ENCODE data around the gene SARDH.

The SARDH gene

GRCh38 chr9:133763272-133764183 lies 25.4 kb upstream of the SARDH start:
- H3K27ac ChIP-seq (ENCODE audit: low read length) = no peak overlapping the region

GRCh38 chr9:133762488-133763271 lies 24.5 kb upstream of the SARDH start:
- Histone ChIP-seq H3K9ac (ENCODE audit: low read length) (no peak overlapping the region), H3K36me3 (ENCODE audit: control insufficient read depth, low read depth, low read length) (peaks cover 6% of the 10 kb centered on the region), H3K4me1 (ENCODE audit: control insufficient read depth, low read depth, low read length) (no peaks in the 10 kb centered on the region), H3K9me3 (ENCODE audit: control insufficient read depth, low read depth, low read length) (no peaks in the 10 kb centered on the region), H3K27ac (ENCODE audit: low read length) (no peak overlapping the region), H3K4me3 (ENCODE audit: low read length) (no peak overlapping the region), H3K27me3 (ENCODE audit: control insufficient read depth, insufficient read depth, low read length) (no peaks in the 10 kb centered on the region)

More at GRCh38 chr9:133763272-133764183, 25.4 kb upstream of the SARDH start:
- Histone ChIP-seq H3K4me1 (ENCODE audit: control insufficient read depth, low read depth, low read length) (no peaks in the 10 kb centered on the region), H3K9me3 (ENCODE audit: control insufficient read depth, low read depth, low read length) (no peaks in the 10 kb centered on the region), H3K27me3 (ENCODE audit: control insufficient read depth, insufficient read depth, low read length) (no peaks in the 10 kb centered on the region), H3K36me3 (ENCODE audit: control insufficient read depth, low read depth, low read length) (peaks cover 10% of the 10 kb centered on the region), H3K9ac (ENCODE audit: low read length) (no peak overlapping the region), H3K4me3 (ENCODE audit: low read length) (no peak overlapping the region)

GRCh38 chr9:133761641-133762248 lies 23.6 kb upstream of the SARDH start:
- no peaks in the 10 kb centered on the region for H3K9me3 ChIP-seq (ENCODE audit: control insufficient read depth, low read depth, low read length)
- H3K4me3 ChIP-seq (ENCODE audit: low read length) = no peak overlapping the region
- H3K27ac ChIP-seq (ENCODE audit: low read length) = no peak overlapping the region
- H3K36me3 ChIP-seq (ENCODE audit: control insufficient read depth, low read depth, low read length) = peaks cover 4% of the 10 kb centered on the region
- no peak overlapping the region for H3K9ac ChIP-seq (ENCODE audit: low read length)
- H3K4me1 ChIP-seq (ENCODE audit: control insufficient read depth, low read depth, low read length) = no peaks in the 10 kb centered on the region
- no peaks in the 10 kb centered on the region for H3K27me3 ChIP-seq (ENCODE audit: control insufficient read depth, insufficient read depth, low read length)

GRCh38 chr9:133760713-133761290 lies 22.6 kb upstream of the SARDH start:
- Histone ChIP-seq H3K36me3 (ENCODE audit: control insufficient read depth, low read depth, low read length) (peaks cover 4% of the 10 kb centered on the region), H3K27me3 (ENCODE audit: control insufficient read depth, insufficient read depth, low read length) (no peaks in the 10 kb centered on the region), H3K4me3 (ENCODE audit: low read length) (no peak overlapping the region), H3K4me1 (ENCODE audit: control insufficient read depth, low read depth, low read length) (no peaks in the 10 kb centered on the region), H3K27ac (ENCODE audit: low read length) (no peak overlapping the region), H3K9me3 (ENCODE audit: control insufficient read depth, low read depth, low read length) (no peaks in the 10 kb centered on the region), H3K9ac (ENCODE audit: low read length) (no peak overlapping the region)

GRCh38 chr9:133759946-133760345 lies 21.8 kb upstream of the SARDH start:
- Histone ChIP-seq H3K36me3 (ENCODE audit: control insufficient read depth, low read depth, low read length) (peaks cover 4% of the 10 kb centered on the region), H3K4me3 (ENCODE audit: low read length) (no peak overlapping the region), H3K27ac (ENCODE audit: low read length) (no peak overlapping the region), H3K9ac (ENCODE audit: low read length) (no peak overlapping the region), H3K27me3 (ENCODE audit: control insufficient read depth, insufficient read depth, low read length) (no peaks in the 10 kb centered on the region), H3K9me3 (ENCODE audit: control insufficient read depth, low read depth, low read length) (no peaks in the 10 kb centered on the region), H3K4me1 (ENCODE audit: control insufficient read depth, low read depth, low read length) (no peaks in the 10 kb centered on the region)

GRCh38 chr9:133759146-133759900 lies 21.2 kb upstream of the SARDH start:
- Histone ChIP-seq H3K36me3 (ENCODE audit: control insufficient read depth, low read depth, low read length) (peaks cover 4% of the 10 kb centered on the region), H3K9me3 (ENCODE audit: control insufficient read depth, low read depth, low read length) (no peaks in the 10 kb centered on the region), H3K27me3 (ENCODE audit: control insufficient read depth, insufficient read depth, low read length) (no peaks in the 10 kb centered on the region), H3K4me1 (ENCODE audit: control insufficient read depth, low read depth, low read length) (no peaks in the 10 kb centered on the region), H3K27ac (ENCODE audit: low read length) (no peak overlapping the region), H3K4me3 (ENCODE audit: low read length) (no peak overlapping the region), H3K9ac (ENCODE audit: low read length) (no peak overlapping the region)

GRCh38 chr9:133758228-133758627 lies 20.1 kb upstream of the SARDH start:
- no peaks in the 10 kb centered on the region for H3K36me3 ChIP-seq (ENCODE audit: control insufficient read depth, low read depth, low read length)
- H3K4me3 ChIP-seq (ENCODE audit: low read length) = no peak overlapping the region
- H3K9ac ChIP-seq (ENCODE audit: low read length) = no peak overlapping the region
- no peaks in the 10 kb centered on the region for H3K9me3 ChIP-seq (ENCODE audit: control insufficient read depth, low read depth, low read length)
- H3K4me1 ChIP-seq (ENCODE audit: control insufficient read depth, low read depth, low read length) = no peaks in the 10 kb centered on the region
- no peaks in the 10 kb centered on the region for H3K27me3 ChIP-seq (ENCODE audit: control insufficient read depth, insufficient read depth, low read length)
- no peak overlapping the region for H3K27ac ChIP-seq (ENCODE audit: low read length)

GRCh38 chr9:133754688-133755227 lies 16.6 kb upstream of the SARDH start:
- Histone ChIP-seq H3K9me3 (ENCODE audit: control insufficient read depth, low read depth, low read length) (no peaks in the 10 kb centered on the region), H3K27me3 (ENCODE audit: control insufficient read depth, insufficient read depth, low read length) (no peaks in the 10 kb centered on the region), H3K36me3 (ENCODE audit: control insufficient read depth, low read depth, low read length) (no peaks in the 10 kb centered on the region), H3K4me3 (ENCODE audit: low read length) (no peak overlapping the region), H3K27ac (ENCODE audit: low read length) (no peak overlapping the region), H3K4me1 (ENCODE audit: control insufficient read depth, low read depth, low read length) (no peaks in the 10 kb centered on the region), H3K9ac (ENCODE audit: low read length) (no peak overlapping the region)

- no peak overlapping the region for H3K27ac ChIP-seq (ENCODE audit: low read length)
- H3K9ac ChIP-seq (ENCODE audit: low read length) = no peak overlapping the region
- H3K27me3 ChIP-seq (ENCODE audit: control insufficient read depth, insufficient read depth, low read length) = no peaks in the 10 kb centered on the region
- H3K4me3 ChIP-seq (ENCODE audit: low read length) = no peak overlapping the region
- no peaks in the 10 kb centered on the region for H3K9me3 ChIP-seq (ENCODE audit: control insufficient read depth, low read depth, low read length)
- no peaks in the 10 kb centered on the region for H3K4me1 ChIP-seq (ENCODE audit: control insufficient read depth, low read depth, low read length)
- no peaks in the 10 kb centered on the region for H3K36me3 ChIP-seq (ENCODE audit: control insufficient read depth, low read depth, low read length)
Measured at GRCh38 chr9:133754187-133754586, 16.0 kb upstream of the SARDH start.

GRCh38 chr9:133752739-133753446 lies 14.7 kb upstream of the SARDH start:
- Histone ChIP-seq H3K4me3 (ENCODE audit: low read length) (no peak overlapping the region), H3K9ac (ENCODE audit: low read length) (no peak overlapping the region), H3K4me1 (ENCODE audit: control insufficient read depth, low read depth, low read length) (no peaks in the 10 kb centered on the region), H3K9me3 (ENCODE audit: control insufficient read depth, low read depth, low read length) (no peaks in the 10 kb centered on the region), H3K27me3 (ENCODE audit: control insufficient read depth, insufficient read depth, low read length) (no peaks in the 10 kb centered on the region), H3K27ac (ENCODE audit: low read length) (no peak overlapping the region), H3K36me3 (ENCODE audit: control insufficient read depth, low read depth, low read length) (no peaks in the 10 kb centered on the region)
